Measurements from ENCODE around the gene POLR1E. TPM values are rescaled to one million over a fixed set of nuclear protein-coding genes. Genes with fewer than 3 reads are reported as not detected.

POLR1E gene
- total RNA-seq, 1 donor from 2014 or later, result 26.1 TPM

DNA sequence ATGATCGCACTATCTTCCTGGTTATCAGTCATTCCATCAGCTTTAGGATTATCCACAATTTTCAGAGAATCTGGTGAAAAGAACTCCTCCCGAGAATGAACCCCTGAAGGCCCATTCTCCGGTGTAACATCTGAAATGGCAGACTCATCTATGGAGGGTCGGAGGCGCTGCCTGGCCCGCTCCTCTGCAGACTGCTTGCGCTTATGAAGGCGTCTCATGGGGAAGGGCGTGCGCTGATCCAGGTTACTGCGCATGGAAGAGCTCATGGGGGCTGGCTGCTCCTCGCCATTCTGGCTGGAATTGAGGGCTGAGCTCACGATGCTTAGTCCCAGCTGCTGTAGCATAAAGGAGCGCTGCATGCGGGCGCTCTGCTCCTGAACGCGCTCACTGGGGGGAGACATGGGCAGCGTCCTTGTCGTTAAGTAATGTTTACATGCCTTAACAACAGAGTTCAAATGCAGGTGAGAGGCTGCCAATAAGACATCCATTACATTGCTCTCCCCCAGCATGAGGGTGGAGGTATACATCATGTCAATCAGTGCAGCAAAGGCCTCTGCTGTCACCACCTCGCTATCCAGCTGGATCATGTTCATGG, 43.9 kb upstream of the POLR1E start:
- no peaks in the 10 kb centered on the region for H3K27me3 Mint-ChIP-seq (ENCODE audit: low read depth)
- H3K9me3 Mint-ChIP-seq, result no peaks in the 10 kb centered on the region
- H3K27ac Mint-ChIP-seq, result no peak overlapping the region
- H3K36me3 Mint-ChIP-seq, result peaks cover 17% of the 10 kb centered on the region
- TF ChIP-seq, protein P1, sequence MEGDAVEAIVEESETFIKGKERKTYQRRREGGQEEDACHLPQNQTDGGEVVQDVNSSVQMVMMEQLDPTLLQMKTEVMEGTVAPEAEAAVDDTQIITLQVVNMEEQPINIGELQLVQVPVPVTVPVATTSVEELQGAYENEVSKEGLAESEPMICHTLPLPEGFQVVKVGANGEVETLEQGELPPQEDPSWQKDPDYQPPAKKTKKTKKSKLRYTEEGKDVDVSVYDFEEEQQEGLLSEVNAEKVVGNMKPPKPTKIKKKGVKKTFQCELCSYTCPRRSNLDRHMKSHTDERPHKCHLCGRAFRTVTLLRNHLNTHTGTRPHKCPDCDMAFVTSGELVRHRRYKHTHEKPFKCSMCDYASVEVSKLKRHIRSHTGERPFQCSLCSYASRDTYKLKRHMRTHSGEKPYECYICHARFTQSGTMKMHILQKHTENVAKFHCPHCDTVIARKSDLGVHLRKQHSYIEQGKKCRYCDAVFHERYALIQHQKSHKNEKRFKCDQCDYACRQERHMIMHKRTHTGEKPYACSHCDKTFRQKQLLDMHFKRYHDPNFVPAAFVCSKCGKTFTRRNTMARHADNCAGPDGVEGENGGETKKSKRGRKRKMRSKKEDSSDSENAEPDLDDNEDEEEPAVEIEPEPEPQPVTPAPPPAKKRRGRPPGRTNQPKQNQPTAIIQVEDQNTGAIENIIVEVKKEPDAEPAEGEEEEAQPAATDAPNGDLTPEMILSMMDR (IDR thresholded peaks at IDR 0.05; ENCODE audit: unreplicated experiment), result no peak
- H3K4me3 Mint-ChIP-seq, result no peak overlapping the region
- no peak for DNase-seq (ENCODE audit: low spot score in 2 of 2, unreplicated experiment in 2 of 2)
- H3K4me1 Mint-ChIP-seq, result no peaks in the 10 kb centered on the region

GRCh38 chr9:37442556-37442955, 43.2 kb upstream of the POLR1E start:
- peak overlapping the region; percentile 35 for H3K27ac Mint-ChIP-seq
- no peaks in the 10 kb centered on the region for H3K9me3 Mint-ChIP-seq
- no peak for DNase-seq (ENCODE audit: low spot score in 2 of 2, unreplicated experiment in 2 of 2)
- TF ChIP-seq, protein P1 (IDR thresholded peaks at IDR 0.05; ENCODE audit: unreplicated experiment), result no peak
- H3K27me3 Mint-ChIP-seq (ENCODE audit: low read depth), result no peaks in the 10 kb centered on the region
- peaks cover 13% of the 10 kb centered on the region for H3K36me3 Mint-ChIP-seq
- no peaks in the 10 kb centered on the region for H3K4me1 Mint-ChIP-seq
- no peak overlapping the region for H3K4me3 Mint-ChIP-seq

- Mint-ChIP-seq H3K27ac (no peak overlapping the region), H3K9me3 (no peaks in the 10 kb centered on the region), H3K4me1 (no peaks in the 10 kb centered on the region), H3K4me3 (no peak overlapping the region), H3K36me3 (peaks cover 16% of the 10 kb centered on the region), H3K27me3 (ENCODE audit: low read depth) (no peaks in the 10 kb centered on the region)
- TF ChIP-seq, protein P1 (IDR thresholded peaks at IDR 0.05; ENCODE audit: unreplicated experiment), result no peak
- no peak for DNase-seq (ENCODE audit: low spot score in 2 of 2, unreplicated experiment in 2 of 2)
Observed at GRCh38 chr9:37443566-37443965, 42.2 kb upstream of the POLR1E start.

DNA sequence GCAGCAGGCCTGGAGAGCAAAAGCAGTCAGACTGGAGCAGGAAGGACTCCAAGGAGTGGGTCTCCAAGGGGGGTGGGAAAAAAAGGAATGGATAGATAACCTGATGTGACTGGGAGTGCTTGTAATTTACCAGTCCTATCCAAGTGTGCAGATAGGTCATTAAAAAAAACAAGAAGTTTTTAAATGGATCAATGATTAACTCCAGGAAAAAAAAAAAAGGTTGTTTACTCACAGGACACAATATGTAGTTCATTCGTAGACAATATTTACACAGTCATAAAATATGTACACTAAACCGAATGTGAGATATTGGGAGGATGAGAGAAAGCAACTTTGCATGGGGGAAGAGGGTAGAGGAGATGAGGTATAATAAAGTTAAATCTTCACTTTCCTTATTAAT, 40.9 kb upstream of the POLR1E start:
- TF ChIP-seq, protein P1 (IDR thresholded peaks at IDR 0.05; ENCODE audit: unreplicated experiment), result no peak
- H3K36me3 Mint-ChIP-seq, result peaks cover 18% of the 10 kb centered on the region
- no peaks in the 10 kb centered on the region for H3K27me3 Mint-ChIP-seq (ENCODE audit: low read depth)
- H3K4me3 Mint-ChIP-seq, result no peak overlapping the region
- H3K27ac Mint-ChIP-seq, result peak overlapping the region; percentile 79
- no peaks in the 10 kb centered on the region for H3K9me3 Mint-ChIP-seq
- peaks cover 2% of the 10 kb centered on the region for H3K4me1 Mint-ChIP-seq
- no peak for DNase-seq (ENCODE audit: low spot score in 2 of 2, unreplicated experiment in 2 of 2)

DNA sequence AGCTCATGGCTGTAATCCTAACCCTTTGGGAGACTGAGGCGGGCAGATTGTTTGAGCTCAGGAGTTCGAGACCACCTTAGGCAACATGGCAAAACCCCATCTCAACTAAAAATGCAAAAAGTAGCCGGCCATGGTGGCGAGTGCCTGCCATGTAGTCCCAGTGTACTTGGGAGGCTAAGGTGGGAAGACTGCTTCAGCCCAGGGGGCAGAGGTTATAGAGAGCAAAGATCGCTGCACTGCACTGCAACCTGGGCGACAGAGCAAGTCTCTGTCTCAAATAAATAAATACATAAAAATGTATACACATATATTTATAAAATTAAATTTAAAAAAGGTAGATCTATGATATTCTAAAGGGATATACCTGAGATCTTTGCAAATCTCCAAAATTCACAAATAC, 39.9 kb upstream of the POLR1E start:
- Mint-ChIP-seq H3K9me3 (no peaks in the 10 kb centered on the region), H3K27ac (peak overlapping the region; percentile 2), H3K36me3 (peaks cover 16% of the 10 kb centered on the region), H3K4me3 (no peak overlapping the region), H3K4me1 (peaks cover 5% of the 10 kb centered on the region), H3K27me3 (ENCODE audit: low read depth) (no peaks in the 10 kb centered on the region)
- TF ChIP-seq, protein P1 (IDR thresholded peaks at IDR 0.05; ENCODE audit: unreplicated experiment), result no peak
- DNase-seq (ENCODE audit: low spot score in 2 of 2, unreplicated experiment in 2 of 2), result no peak

- Mint-ChIP-seq H3K9me3 (no peaks in the 10 kb centered on the region), H3K27ac (peak overlapping the region; percentile 45), H3K4me3 (no peak overlapping the region), H3K4me1 (peaks cover 5% of the 10 kb centered on the region), H3K36me3 (peaks cover 13% of the 10 kb centered on the region), H3K27me3 (ENCODE audit: low read depth) (no peaks in the 10 kb centered on the region)
- TF ChIP-seq, protein P1 (IDR thresholded peaks at IDR 0.05; ENCODE audit: unreplicated experiment), result no peak
- no peak for DNase-seq (ENCODE audit: low spot score in 2 of 2, unreplicated experiment in 2 of 2)
Observed at GRCh38 chr9:37446401-37446800, 39.3 kb upstream of the POLR1E start.
